OCI-M2 (cell line): Measurements from ENCODE around the gene FADD.

Experiments used
- DNase-seq: peaks from one replicate; lab custom pipeline; 2025; ENCODE audit not compliant: unreplicated experiment; lab: John Stamatoyannopoulos, UW

Gene FADD, protein sequence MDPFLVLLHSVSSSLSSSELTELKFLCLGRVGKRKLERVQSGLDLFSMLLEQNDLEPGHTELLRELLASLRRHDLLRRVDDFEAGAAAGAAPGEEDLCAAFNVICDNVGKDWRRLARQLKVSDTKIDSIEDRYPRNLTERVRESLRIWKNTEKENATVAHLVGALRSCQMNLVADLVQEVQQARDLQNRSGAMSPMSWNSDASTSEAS

DNA sequence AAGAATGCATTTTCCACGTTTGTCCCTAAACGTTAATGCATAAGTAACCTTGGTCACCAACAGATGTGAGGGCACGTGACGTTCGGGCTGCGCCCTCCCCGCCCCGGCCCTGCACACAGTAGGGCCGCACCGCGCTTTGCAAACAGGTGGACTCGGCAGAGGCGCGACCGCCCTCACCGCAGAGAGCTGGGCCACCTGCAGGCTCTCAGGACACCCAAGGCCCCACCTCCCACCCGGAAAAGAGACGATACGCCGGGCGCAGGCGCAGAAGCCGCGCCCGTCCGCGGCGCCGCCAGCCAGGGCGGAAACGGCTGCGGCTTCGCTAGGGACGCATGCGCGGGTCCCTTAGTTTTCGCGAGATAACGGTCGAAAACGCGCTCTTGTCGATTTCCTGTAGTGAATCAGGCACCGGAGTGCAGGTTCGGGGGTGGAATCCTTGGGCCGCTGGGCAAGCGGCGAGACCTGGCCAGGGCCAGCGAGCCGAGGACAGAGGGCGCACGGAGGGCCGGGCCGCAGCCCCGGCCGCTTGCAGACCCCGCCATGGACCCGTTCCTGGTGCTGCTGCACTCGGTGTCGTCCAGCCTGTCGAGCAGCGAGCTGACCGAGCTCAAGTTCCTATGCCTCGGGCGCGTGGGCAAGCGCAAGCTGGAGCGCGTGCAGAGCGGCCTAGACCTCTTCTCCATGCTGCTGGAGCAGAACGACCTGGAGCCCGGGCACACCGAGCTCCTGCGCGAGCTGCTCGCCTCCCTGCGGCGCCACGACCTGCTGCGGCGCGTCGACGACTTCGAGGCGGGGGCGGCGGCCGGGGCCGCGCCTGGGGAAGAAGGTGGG, at the start of gene FADD:
TSS of gene FADD (plus strand) at position 377 of the 831 bp plus-strand sequence. CDS start at position 541, 164 bp downstream.
- peak; percentile 10 for DNase-seq

DNA sequence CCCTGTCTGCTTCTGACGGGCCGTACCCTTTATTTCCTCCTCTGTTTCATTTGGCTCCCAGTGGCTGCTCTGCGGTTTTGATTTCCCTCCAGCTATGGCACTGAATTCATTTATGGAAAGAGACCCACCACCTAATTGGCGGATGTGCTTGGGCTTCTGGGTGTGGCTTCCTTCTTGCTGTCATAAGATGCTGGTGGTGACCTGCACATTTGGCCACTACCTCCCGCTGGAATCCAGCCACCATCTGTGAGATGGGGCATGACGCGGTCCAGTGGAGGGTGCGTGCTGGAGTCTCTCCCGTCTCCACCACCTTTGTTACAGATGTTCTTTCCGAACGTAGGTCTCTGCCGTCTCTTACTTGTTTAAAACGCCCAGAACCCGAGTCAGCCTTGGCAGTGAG, 47.7 kb upstream of the FADD start:
- DNase-seq = no peak

DNA sequence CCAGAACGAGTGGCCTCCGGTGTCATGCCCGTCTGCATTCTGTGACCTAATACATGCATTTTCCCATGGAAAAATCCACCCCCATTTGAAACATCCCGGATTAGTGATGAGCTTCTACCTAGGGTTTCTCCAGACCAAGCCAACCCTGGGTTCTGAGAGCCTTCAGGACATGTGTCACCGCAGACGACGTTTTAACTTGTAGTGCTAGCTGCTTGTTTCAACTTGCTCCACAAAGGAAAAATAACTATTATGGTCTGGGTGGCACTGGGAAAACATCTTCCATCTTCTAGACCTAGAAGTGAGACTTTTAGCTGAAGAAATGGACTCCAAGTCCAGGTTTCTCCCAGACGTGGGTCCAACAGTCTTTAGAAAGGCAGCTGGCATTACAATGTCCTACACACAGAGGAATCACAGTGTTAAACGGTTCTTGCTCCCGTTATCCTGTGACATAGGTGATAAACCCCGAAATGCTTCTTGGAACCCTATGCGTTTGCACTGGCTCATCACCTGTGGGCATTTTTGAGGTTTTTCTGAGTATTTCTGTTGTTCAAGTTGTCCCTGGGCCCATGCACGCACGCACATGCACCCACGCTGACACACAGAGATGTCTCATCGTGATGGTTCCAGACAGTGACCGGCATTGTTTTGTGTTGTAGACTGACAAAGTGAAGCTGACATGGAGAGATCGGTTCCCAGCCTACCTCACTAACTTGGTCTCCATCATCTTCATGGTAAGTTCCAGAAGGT, 46.6 kb upstream of the FADD start:
- no peak for DNase-seq

DNA sequence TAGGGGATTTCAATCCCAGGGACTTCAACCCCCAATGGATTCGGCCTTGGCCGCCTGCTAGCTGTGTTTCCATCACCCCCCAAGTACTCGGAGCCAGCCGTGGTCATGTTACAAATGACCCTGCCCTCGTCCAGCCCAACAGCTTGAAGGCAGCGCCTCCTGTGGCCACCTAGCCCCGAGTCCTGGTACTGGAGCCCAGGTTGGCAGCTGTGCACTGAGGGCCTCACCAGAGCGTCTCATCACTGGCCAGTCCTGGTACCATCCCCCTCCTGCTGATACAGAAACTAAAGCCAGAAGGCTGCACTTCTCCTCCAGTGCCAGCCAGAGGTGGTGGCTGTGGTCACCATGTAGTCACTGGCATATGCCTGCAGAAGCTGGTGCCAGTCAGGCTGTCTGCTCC, 44.9 kb upstream of the FADD start:
- no peak for DNase-seq

DNA sequence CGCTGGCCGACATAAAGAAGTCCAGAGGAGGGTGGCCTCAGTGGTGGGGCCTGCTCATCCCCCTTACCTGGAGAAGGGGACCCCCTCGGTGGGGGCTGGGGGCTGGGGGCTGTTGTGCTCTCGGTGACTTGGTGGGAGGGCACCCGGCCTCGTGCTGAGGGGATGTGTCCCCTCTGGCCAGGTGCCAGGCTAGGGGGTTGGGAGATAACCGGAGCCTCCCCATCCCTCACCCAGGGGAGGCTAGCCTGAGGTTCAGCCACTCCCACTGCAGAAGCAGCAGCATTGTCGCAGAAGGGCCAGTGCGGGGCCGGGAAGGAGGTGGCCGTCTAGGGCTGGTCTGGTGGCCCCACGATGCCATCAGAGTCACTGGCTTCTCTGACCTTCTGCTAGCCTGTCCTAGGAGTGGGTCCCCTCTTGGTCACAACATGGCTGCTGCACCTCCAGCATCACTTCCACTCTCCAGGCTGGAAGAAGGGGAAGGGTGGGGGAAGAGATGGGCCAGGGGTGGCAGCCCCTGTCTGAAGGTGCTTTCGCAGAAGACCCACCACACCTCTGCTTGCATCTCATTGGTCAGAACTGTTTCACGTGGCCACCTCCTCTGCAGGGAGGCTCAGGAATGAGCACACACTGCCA, 44.2 kb upstream of the FADD start:
- DNase-seq = no peak

DNA sequence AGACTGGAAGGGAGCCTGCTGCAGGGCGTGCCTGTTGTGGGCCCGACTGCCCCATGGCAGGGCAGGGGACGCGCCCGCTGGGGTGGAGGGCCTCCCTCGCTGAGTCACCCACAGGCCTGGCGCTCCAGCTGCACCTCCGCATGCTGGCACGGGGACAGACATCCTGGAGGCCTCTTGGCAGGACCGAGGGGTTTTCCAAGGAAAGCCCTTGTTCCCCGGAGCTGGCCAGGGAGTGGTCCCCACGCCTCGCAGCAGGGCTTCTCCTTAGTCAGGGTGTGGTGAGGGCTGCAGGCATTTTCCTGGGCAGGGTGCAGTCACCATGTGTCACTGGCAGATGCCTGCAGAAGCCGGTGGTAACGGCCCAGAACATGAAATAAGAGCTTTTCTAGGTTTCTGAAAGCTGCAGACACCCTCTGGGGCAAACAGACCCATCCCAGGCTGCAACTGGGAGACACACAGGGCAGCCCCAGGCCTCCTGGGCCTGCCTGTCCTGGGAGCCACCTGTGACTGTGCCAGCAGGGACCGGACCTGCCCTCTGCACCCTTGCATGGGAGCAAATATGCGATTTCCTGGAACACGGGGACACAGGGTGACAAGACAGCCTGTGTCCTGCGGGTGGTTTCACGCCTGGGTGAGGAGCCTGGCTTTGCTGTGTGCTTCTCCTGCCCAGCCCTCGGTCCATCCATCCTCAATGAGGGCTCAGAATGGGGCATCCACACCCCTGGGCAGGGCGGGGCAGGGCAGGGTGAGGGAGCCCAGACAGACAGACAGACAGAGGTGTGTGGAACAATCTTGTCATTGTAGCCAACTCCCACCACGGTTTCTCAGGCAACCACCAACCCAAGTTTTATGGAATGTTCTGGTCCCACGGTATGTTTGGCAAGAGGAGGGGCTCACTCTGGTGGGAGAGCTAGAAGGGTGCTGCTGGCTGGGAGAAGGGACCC, 43.2 kb upstream of the FADD start:
- DNase-seq = no peak

DNA sequence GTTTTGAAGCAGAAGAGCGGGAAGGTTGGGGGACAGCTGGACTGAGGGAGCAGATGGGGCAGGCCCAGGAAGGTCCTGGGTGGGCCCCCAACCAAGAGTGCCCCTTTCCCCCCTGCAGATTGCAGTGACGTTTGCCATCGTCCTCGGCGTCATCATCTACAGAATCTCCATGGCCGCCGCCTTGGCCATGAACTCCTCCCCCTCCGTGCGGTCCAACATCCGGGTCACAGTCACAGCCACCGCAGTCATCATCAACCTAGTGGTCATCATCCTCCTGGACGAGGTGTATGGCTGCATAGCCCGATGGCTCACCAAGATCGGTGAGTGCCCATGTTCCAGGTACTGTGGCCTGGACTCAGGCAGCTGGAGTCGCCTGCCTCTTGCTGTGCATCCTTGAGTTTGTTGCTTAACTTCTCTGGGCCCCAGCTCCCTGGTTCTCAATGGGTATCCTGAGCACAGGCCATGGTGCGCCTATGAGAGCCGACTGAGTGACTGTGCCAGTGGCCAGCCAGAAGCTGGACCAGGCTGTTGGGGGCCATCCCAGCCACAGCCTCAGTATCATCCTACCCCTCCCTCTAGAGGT, 42.0 kb upstream of the FADD start:
- no peak for DNase-seq

DNA sequence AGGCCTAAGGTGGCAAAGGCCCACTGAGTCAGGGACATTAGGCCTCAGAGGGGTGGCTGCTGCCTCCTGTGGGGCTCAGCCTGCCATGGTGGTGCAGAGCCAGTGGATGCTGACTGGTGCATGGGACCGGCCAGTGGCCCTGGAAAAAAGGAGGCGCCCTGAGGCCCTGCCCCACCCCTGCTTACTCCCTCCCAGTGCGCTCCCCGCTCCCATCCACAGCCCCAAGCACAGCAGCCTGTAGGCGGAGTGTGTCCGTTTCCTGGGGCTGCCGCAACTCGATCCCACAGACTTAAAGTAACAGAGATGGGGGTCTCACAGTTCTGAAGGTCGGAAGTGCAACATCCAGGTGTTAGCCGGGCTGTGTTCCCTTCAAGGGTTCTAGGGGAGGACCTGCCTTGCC, 38.4 kb upstream of the FADD start:
- no peak for DNase-seq

DNA sequence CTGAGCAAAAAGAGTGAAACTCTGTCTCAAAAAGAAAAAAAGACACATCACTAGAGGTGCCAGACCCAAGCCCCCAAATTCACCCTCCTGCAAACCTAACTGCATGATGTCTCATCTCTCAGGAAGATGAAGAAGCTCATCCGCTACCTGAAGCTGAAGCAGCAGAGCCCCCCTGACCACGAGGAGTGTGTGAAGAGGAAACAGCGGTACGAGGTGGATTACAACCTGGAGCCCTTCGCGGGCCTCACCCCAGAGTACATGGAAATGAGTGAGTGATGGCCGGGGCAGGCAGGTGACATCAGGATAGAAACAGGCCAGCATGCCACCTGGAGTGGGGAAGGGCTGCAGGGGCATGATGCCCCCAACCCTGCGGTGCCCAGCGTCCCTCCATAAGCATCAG, 36.0 kb upstream of the FADD start:
- DNase-seq = no peak

DNA sequence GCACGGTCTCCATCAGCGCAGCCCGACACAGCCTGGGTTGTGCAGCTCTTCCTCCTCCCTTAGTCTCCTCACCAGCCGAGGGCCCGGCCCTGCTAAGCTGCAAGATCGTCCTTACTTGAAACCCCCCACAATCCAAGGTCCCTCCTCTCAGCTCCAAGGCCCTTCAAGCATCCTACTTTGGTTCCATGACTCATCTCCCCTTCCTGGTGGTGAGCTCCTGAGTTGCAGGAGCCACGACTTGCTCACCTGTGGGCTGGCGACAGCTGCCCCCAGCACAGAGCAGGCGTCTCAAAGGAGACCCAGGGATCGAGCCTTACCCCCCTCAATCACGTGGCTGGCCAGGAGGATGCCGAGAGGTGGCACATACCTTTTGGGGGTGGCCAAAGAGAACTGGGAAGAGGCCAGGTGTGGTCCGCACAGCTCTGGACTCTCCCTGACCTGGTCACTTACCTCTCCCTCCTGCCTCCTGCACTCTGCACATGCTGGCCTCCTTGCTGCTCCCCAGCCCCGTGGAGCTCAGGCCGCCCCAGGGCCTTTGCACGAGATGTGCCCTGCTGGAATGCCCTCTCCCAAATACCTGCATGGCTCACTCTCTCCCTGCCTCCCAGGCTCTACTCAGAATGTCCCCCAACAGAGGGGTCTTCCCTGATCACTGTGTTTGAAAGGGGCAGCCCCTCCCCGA, 35.2 kb upstream of the FADD start:
- no peak for DNase-seq

DNA sequence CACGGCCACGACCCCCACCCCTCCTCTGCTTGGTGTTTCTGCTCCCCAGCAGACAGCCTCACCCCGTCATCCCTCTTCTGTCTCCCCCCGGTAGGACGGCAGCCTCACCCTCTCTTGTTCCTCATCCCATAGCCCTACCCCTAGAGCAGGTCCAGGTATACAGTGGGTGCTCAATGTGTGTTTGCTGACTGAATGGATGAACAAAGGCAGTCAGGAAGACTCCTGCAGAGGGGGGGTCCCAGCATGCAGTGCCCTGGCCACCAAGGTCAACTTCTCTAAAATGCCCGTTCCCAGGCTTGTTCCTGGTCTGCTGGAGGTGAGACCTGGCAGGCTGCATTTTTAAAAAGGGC, 34.7 kb upstream of the FADD start:
- no peak for DNase-seq

DNA sequence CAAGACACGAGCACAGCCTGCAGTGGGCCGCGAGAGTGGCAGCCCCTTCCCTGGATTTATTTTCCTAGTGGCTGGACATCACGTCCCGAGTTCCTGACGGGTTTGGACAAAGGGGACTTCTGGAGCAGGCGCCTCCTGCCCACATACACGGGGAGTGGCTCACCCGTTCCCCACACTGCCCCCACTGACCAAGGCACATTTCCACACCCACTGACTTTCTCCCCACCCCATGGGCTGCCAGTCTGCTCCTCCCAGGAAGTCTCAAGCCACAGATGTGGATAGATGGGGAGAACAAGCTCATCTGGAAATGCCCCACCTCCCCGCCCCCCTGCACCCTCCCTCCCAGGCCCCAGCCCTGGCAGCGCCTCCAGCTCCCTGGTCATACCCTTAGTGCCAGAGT, 34.0 kb upstream of the FADD start:
- DNase-seq = no peak

DNA sequence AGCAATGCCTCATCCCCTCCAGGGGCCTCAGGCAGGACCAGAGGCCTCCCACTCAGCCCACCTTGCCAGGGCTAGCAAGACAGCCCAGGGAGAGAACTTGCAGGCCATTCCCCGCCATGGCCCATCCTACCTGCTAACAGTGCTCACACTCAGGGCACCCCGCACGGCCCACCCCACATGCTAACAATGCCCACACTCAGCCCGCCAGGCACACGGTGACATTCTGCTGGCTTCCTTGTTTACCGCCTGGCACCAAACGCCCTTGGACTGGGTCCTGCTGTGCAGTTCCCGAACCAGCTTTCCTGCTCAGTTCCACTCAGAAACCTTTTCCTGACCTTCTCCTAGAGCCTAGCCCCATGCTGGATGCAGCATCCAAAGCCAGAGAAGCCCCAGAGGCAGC, 33.5 kb upstream of the FADD start:
- no peak for DNase-seq

DNA sequence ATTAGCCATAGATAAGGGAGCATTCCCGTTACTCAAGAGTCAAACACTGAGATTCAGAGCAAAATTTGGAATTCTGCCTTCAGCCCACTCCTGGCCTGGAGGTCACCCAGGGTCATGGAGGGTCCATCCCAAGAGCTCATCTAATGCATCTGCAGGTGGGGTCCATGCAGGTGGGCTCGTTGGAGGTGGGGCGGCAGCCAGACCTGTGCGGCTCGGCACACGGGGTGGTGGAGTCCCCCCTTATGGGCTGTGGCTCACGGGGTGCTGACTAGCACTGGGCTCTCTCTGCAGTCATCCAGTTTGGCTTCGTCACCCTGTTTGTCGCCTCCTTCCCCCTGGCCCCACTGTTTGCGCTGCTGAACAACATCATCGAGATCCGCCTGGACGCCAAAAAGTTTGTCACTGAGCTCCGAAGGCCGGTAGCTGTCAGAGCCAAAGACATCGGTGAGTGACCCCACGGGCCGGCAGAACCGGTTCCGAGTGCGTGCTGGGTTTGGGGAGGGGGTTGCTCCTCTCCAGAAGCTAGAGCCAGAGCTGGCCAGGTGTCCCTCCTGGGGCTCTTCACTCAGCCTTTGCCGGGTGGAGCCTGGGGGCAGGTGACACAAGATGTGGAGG, 32.4 kb upstream of the FADD start:
- no peak for DNase-seq

DNA sequence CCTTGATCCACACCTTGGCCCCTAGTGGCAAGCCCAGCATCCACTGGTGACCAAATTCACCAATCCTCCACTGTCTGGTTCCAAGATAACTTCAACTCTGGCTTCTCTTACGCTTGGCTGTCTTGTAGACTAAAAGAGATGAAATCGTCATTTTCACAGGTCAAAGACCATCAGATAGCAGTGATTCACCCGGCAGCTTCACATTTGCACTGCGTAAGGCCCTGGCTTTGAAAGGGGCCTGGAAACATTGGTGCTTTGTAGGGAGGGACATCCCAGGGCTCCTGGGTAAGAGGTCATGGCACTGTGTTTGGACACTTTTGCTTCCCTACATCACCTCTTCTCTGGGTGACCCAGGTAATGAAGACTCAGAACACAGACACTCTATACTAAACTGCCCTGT, 30.1 kb upstream of the FADD start:
- DNase-seq = no peak

DNA sequence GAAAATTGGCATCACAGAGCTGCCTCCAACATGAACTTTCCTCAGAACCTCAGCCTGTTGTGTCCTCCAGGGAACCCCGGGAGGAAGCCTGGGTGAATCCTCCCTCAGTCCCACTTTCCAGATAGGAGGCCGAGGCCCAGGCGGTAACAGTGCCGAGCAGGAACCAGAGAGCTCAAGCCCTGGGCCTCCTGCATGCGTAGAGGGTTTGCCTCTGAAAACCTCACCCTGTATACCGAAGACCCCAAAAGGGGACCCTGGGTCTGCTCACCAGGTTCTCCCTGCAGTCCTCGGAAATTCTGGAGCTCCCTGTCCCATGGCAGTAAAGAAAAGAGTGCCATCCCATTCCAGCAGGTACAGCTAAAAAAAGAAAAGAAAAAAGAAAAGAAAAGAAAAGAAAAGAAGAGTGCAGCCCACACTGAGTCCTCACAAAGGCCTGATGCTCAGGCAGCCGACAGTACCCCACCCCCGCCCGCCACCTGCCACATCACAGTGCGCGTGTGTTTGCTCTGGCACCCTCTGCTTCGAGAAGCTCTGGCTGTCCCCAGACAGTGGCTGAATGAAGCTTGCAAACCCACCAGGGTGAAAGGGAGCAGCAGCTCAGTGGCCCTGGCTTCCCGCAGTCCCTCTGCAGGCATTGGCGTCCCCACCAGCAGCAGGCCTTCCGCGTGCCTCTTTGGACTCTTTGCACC, 28.4 kb upstream of the FADD start:
- no peak for DNase-seq

DNA sequence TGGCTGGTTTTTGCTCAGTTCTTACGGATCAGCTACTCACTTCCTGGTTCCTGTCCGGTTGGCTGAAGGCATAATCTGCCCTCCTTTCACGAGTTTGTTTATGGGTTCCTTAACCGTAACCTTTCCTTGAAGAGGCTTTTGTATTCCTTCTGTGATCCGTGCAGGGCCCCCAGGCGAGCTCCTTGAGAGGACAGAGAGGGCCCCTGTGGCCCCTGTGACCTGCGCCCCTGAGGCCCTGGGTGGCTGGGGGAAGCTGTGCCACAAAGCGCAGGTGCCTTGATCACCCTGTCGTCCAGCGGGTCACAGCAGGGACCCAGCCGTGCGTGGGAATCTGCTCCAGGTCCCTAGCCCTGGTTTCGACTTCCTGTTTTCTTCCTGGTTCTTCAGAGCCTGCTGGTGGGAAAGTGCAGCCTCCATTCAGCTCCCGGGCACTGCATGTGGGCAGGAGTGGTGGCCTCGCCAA, 27.8 kb upstream of the FADD start:
- no peak for DNase-seq

DNA sequence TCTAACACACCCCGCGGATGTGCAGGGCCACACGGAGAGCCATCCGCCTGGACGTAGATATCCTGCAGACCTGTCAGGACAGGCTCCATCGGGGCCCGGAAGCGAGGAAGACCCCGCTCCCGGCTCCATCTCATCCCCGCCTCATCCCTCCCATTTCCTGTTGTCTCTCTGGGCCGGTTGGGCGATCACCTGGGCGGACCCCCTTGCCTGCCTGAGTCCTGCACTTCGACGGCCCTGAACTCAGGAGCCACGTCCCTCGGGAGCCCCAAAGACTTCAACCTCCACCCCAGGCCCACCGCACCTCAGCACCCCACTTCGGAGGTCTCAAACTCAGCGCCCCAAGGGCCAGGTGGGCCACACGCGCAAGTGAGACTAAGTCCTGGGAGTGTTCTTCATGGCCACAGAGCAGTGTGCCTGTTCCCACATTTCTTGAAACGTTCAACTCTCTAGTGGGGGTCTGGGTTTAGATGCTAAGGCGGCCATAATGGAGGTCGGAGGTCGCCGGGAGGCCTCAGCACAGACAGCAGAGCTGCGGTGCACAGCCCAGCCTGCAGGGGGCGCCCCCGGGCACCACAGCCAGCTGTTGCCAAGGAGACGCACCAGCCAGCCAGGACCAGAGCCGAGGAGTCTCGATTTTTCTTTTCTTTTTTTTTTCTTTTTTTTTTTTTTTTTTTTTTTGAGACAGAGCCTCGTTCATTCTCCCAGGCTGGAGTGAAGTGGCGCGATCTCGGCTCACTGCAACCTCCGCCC, 26.0 kb upstream of the FADD start:
- no peak for DNase-seq
